K562 (cell line): ENCODE results near the gene PLCB1. TPM values are rescaled to one million over a fixed set of nuclear protein-coding genes. Genes with fewer than 3 reads are reported as not detected.

Source experiments
- DLX4 ChIP-seq: fragments of 250-450 bp; sonication (Bioruptor Pico); IDR thresholded peaks from 2 replicates; pipeline ENCODE4 v1.6.1; 2021; ENCODE audit warnings: mild to moderate bottlenecking
- FOXO4 ChIP-seq: fragments of 450-650 bp; formaldehyde crosslinking; IDR thresholded peaks from 2 replicates; pipeline ENCODE4 v1.4.0; 2020; ENCODE audit warnings: mild to moderate bottlenecking, moderate library complexity
- HDAC8 ChIP-seq: fragments of 450-650 bp; IDR thresholded peaks from 2 replicates; pipeline ENCODE4 v1.6.1; 2016; ENCODE audit warnings: mild to moderate bottlenecking, missing genetic modification characterization, moderate library complexity, missing compliant biosample characterization
- JUNB ChIP-seq: fragments of 450-650 bp; formaldehyde crosslinking; conservative IDR thresholded peaks from 2 replicates; pipeline ENCODE4 v1.4.0; 2020; ENCODE audit warnings: mild to moderate bottlenecking
- L3MBTL2 ChIP-seq: fragments of 450-650 bp; IDR thresholded peaks from 2 replicates; pipeline ENCODE4 v1.6.1; 2016; ENCODE audit warnings: mild to moderate bottlenecking, moderate library complexity
- MGA ChIP-seq: fragments of 450-650 bp; IDR thresholded peaks from 2 replicates; pipeline ENCODE4 v1.6.1; 2016; ENCODE audit warnings: mild to moderate bottlenecking, moderate library complexity
- MXD1 ChIP-seq: fragments of 250-450 bp; sonication (Bioruptor Pico); IDR thresholded peaks from 2 replicates; pipeline ENCODE4 v1.8.0; 2021; ENCODE audit warnings: borderline replicate concordance, mild to moderate bottlenecking, moderate library complexity; ENCODE audit not compliant: poor library complexity, severe bottlenecking
- NFE2 ChIP-seq: IDR thresholded peaks from 2 replicates; pipeline ENCODE4 v1.6.1; 2014; ENCODE audit warnings: antibody characterized with exemption, low read depth
- RCOR1 ChIP-seq, 2 experiments: IDR thresholded peaks; 2 replicates each; pipeline ENCODE4 v1.6.1; 2012; ENCODE audit warnings: low read depth in 2 of 2, low read length in 2 of 2, borderline replicate concordance in 1 of 2, improper control_type of control experiment in 1 of 2
- SMAD3 ChIP-seq: fragments of 450-650 bp; formaldehyde crosslinking; conservative IDR thresholded peaks from 2 replicates; pipeline ENCODE4 v1.4.0; 2020; ENCODE audit warnings: mild to moderate bottlenecking
- ZFP30 ChIP-seq: fragments of 250-450 bp; sonication (Bioruptor Pico); IDR thresholded peaks from 2 replicates; pipeline ENCODE4 v1.8.0; 2022; ENCODE audit warnings: moderate library complexity, mild to moderate bottlenecking, inconsistent platforms, borderline replicate concordance
- ZNF121 ChIP-seq: sonication (generic); formaldehyde crosslinking; conservative IDR thresholded peaks from 2 replicates; pipeline ENCODE4 v1.8.0; 2022; ENCODE audit warnings: missing genetic modification reagents
- ZNF197 ChIP-seq: fragments of 200-800 bp; sonication (Bioruptor generic); IDR thresholded peaks from 2 replicates; pipeline ENCODE4 v1.6.1; 2016; ENCODE audit warnings: low read depth, missing genetic modification characterization, missing compliant biosample characterization
- ZNF316 ChIP-seq: fragments of 450-650 bp; IDR thresholded peaks from 2 replicates; pipeline ENCODE4 v1.6.1; 2016
- ZNF551 ChIP-seq: fragments of 250-450 bp; sonication (Bioruptor Pico); IDR thresholded peaks from 2 replicates; pipeline ENCODE4 v1.5.0; 2021; ENCODE audit warnings: mild to moderate bottlenecking, moderate library complexity
- ZNF79 ChIP-seq: fragments of 250-450 bp; sonication (Bioruptor Pico); IDR thresholded peaks from 2 replicates; pipeline ENCODE4 v1.4.0; 2020; ENCODE audit warnings: low read depth, mild to moderate bottlenecking, moderate library complexity
- polyA plus RNA-seq, 8 experiments: library from polyadenylated mRNA; depleted of rRNA in 4 of 8; stranded (reverse) in 5 of 8; unstranded in 3 of 8; fragments of >200 nt; fragmentation: Nextera tagmentation in 2 of 8; fragmentation: Illumina TruSeq in 1 of 8; extraction: Ambion mirVana in 2 of 8; extraction: Trizol in 1 of 8; gene quantifications; 2 replicates each; pipeline versions ENCODE4 v1.2.1 to v1.2.3, GENCODE V29; 2011 to 2014; ENCODE audit warnings: inconsistent platforms in 1 of 8, missing spikeins in 1 of 8
- total RNA-seq, 7 experiments: library from RNA; depleted of rRNA in 6 of 7; stranded (reverse); fragments of >200 nt in 6 of 7; fragmentation: Illumina TruSeq in 2 of 7; extraction: Trizol in 2 of 7; gene quantifications; 2 replicates each; pipeline versions ENCODE4 v1.2.1 to v1.2.3, GENCODE V29; 2011 to 2021; ENCODE audit warnings: low replicate concordance in 1 of 7

PLCB1 gene
- total and polyA plus RNA-seq, 9 of the 15 experiments (the other 6 are each of a cell fraction or from before 2014, with no cell fraction given), result 0.34 to 3.1 (median 1.3) TPM

GRCh38 chr20:8756410-8756809 lies 624.3 kb downstream of the PLCB1 start (continued):
- no peak for TF ChIP-seq MGA
- no peak for TF ChIP-seq L3MBTL2
- TF ChIP-seq ZFP30 (CRISPR knock-in tag), result no peak
- no peak for TF ChIP-seq DLX4 (CRISPR knock-in tag)
- TF ChIP-seq ZNF197, result no peak
- TF ChIP-seq SMAD3 (CRISPR knock-in tag), result no peak
- TF ChIP-seq RCOR1 (IDR thresholded peaks at IDR 0.05; ENCODE audit: borderline replicate concordance in 1 of 2, low read depth in 2 of 2, low read length in 2 of 2), result peak in 1 of 2 experiments; percentile 44; a peak in 1 of 4 replicates
- peak; percentile 83 for TF ChIP-seq ZNF316
- TF ChIP-seq MXD1 (CRISPR knock-in tag), result no peak
- TF ChIP-seq ZNF79 (CRISPR knock-in tag), result no peak
- TF ChIP-seq ZNF551 (CRISPR knock-in tag), result no peak
- TF ChIP-seq JUNB, result peak; percentile 77
- no peak for TF ChIP-seq HDAC8 (tag)
- TF ChIP-seq ZNF121, result no peak
- TF ChIP-seq NFE2, result peak; percentile 64
- no peak for TF ChIP-seq FOXO4 (CRISPR knock-in tag)
